GM23338 (cell line): ENCODE measurements around the gene ADTRP.

Experiments used
- CREB1 ChIP-seq: fragments of 250-450 bp; sonication (Bioruptor Pico); IDR thresholded peaks from 2 replicates; pipeline ENCODE4 v1.5.0; 2020; ENCODE audit warnings: low read depth, mild to moderate bottlenecking, moderate library complexity
- CTCF ChIP-seq, 2 experiments: fragments of 200-600 bp in 1 of 2; sonication (generic) in 1 of 2; conservative IDR thresholded peaks; 2 replicates each; pipeline versions ENCODE4 v1.5.1 to v1.6.1; 2016 to 2017; ENCODE audit warnings: antibody characterized with exemption in 2 of 2, low read depth in 2 of 2, mild to moderate bottlenecking in 2 of 2, moderate library complexity in 1 of 2
- ETS1 ChIP-seq: IDR thresholded peaks from 2 replicates; pipeline ENCODE4 v1.6.1; 2016; ENCODE audit warnings: antibody characterized with exemption
- EZH2 ChIP-seq: fragments of 200-600 bp; sonication (generic); IDR thresholded peaks from one replicate; pipeline ENCODE4 v1.8.0; 2017; ENCODE audit warnings: antibody characterized with exemption, mild to moderate bottlenecking, low read depth; ENCODE audit not compliant: unreplicated experiment
- NANOG ChIP-seq: IDR thresholded peaks from 2 replicates; pipeline ENCODE4 v1.6.1; 2016; ENCODE audit warnings: antibody characterized with exemption, borderline replicate concordance
- POLR2AphosphoS5 ChIP-seq: IDR thresholded peaks from 2 replicates; pipeline ENCODE4 v1.6.1; 2016; ENCODE audit warnings: antibody characterized with exemption, low read depth
- REST ChIP-seq: IDR thresholded peaks from one replicate; pipeline ENCODE4 v1.6.1; 2018; ENCODE audit warnings: antibody characterized with exemption; ENCODE audit not compliant: unreplicated experiment
- ZNF331 ChIP-seq: fragments of 250-450 bp; sonication (Bioruptor Pico); IDR thresholded peaks from 2 replicates; pipeline ENCODE4 v1.5.0; 2020; ENCODE audit warnings: low read depth, mild to moderate bottlenecking, moderate library complexity

- TF ChIP-seq ZNF331 (CRISPR knock-in tag) (no peak), CREB1 (CRISPR knock-in tag) (no peak), CTCF (conservative IDR thresholded peaks at IDR 0.05; ENCODE audit: low read depth in 2 of 2) (no peak), POLR2AphosphoS5 (no peak), REST (no peak), EZH2 (no peak), ETS1 (no peak), NANOG (no peak)
These were observed 8.6 kb downstream of the ADTRP start for GRCh38 chr6:11769811-11770545.
